Lung (tissue), 12 donors: ENCODE results near the gene PIGH. TPM values are rescaled to one million over a fixed set of nuclear protein-coding genes. Genes with fewer than 3 reads are reported as not detected.

ENCODE experiments used
- ATAC-seq: fragments of 200-7000 bp; cut with Tn5 transposase; one replicate; pipeline ENCODE4 v1.9.1; 2020; ENCODE audit warnings: moderate number of reproducible peaks; ENCODE audit not compliant: insufficient read depth, low FRiP score
- DNase-seq, 3 donors: peaks; one replicate each; pipeline ENCODE4 v3.0.0-alpha.2; 2013 to 2017
- H3K27ac ChIP-seq, 2 donors: one replicate each; pipeline ENCODE4 v1.5.1; 2013; ENCODE audit warnings: mild to moderate bottlenecking in 2 of 2, moderate library complexity in 2 of 2, control low read depth in 1 of 2, inconsistent platforms in 1 of 2, low read depth in 1 of 2, low read length in 1 of 2
- H3K27me3 ChIP-seq, 3 donors: one replicate each; pipeline ENCODE4 v1.5.1; 2013; ENCODE audit warnings: low read length in 2 of 3; ENCODE audit not compliant: control insufficient read depth in 3 of 3, insufficient read depth in 3 of 3
- H3K36me3 ChIP-seq, 4 donors: one replicate each; pipeline ENCODE4 v1.5.1; 2013; ENCODE audit warnings: low read length in 4 of 4, mild to moderate bottlenecking in 1 of 4, moderate library complexity in 1 of 4; ENCODE audit not compliant: control insufficient read depth in 4 of 4, insufficient read depth in 4 of 4
- H3K4me1 ChIP-seq, 5 donors: one replicate each; pipeline ENCODE4 v1.5.1; 2013; ENCODE audit warnings: low read length in 5 of 5, mild to moderate bottlenecking in 2 of 5, moderate library complexity in 1 of 5; ENCODE audit not compliant: control insufficient read depth in 5 of 5, insufficient read depth in 5 of 5
- H3K4me3 ChIP-seq: one replicate; pipeline ENCODE4 v1.5.1; 2013; ENCODE audit warnings: mild to moderate bottlenecking, control low read depth, moderate library complexity
- H3K9ac ChIP-seq, 2 donors: one replicate each; pipeline ENCODE4 v1.5.1; 2013; ENCODE audit warnings: low read length in 2 of 2, control low read depth in 1 of 2; ENCODE audit not compliant: insufficient read depth in 1 of 2
- H3K9me3 ChIP-seq, 4 donors: one replicate each; pipeline ENCODE4 v1.5.1; 2013; ENCODE audit warnings: low read length in 3 of 4, mild to moderate bottlenecking in 1 of 4, moderate library complexity in 1 of 4; ENCODE audit not compliant: control insufficient read depth in 4 of 4, insufficient read depth in 3 of 4
- CTCF ChIP-seq: IDR thresholded peaks from 2 replicates; pipeline ENCODE4 v1.5.1; 2012; ENCODE audit warnings: mild to moderate bottlenecking; ENCODE audit errors: control extremely low read depth, extremely low read depth
- WGBS, 2 donors: extraction: QIAGEN DNeasy Blood & Tissue Kit; methylation state at CpG; one replicate each; pipeline ENCODE4 v1.1.7; 2013; 5-methylcytosine and 5-hydroxymethylcytosine counted together
- polyA plus RNA-seq, 2 donors: library from polyadenylated mRNA; stranded (reverse); fragments of 200-250 nt; gene quantifications; one replicate each; pipeline ENCODE4 v1.2.1, GENCODE V29; 2013
- total RNA-seq, 2 donors: library from RNA; depleted of rRNA in 1 of 2; stranded (reverse); fragments of >200 nt in 1 of 2; gene quantifications; one replicate each; pipeline ENCODE4 v1.2.1, GENCODE V29; 2014 to 2021
- donor health status: control.
- donor health status: control.
- donor health status: Bipolar disorder and iron deficiency.
- donor health status: healthy.
- donor health status: DM: yes; HTN: yes; CAD: no.

The PIGH gene
- total and polyA plus RNA-seq, 4 donors, result 20.6 to 29.5 (median 22.1) TPM

- H3K9me3 ChIP-seq, result no peaks in the 10 kb centered on the region
- peaks cover 0 to 24% (median 7%) of the 10 kb centered on the region in 4 donors for H3K36me3 ChIP-seq
- 85 to 89% methylated on average over 2 of the region's 2 CpGs for WGBS, 2 donors
- no peak for ATAC-seq
- TF ChIP-seq CTCF, result no peak
- peak overlapping the region in 1 of 2 donors; percentile 64 for H3K27ac ChIP-seq
- DNase-seq, result no peak
- no peaks in the 10 kb centered on the region for H3K27me3 ChIP-seq
- H3K9ac ChIP-seq, result no peak overlapping the region
- H3K4me1 ChIP-seq, result peaks cover 0 to 6% (median 0%) of the 10 kb centered on the region in 5 donors
- H3K4me3 ChIP-seq, result no peak overlapping the region
These were observed 44.4 kb upstream of the PIGH start for GRCh38 chr14:67644428-67644827.

GRCh38 chr14:67643713-67644112, 43.6 kb upstream of the PIGH start:
- no peaks in the 10 kb centered on the region for H3K27me3 ChIP-seq
- H3K9ac ChIP-seq, result no peak overlapping the region
- no peak overlapping the region for H3K27ac ChIP-seq
- WGBS, 2 donors, result 79 to 81% methylated on average over 1 of the region's 1 CpG
- peaks cover 0 to 17% (median 3%) of the 10 kb centered on the region in 4 donors for H3K36me3 ChIP-seq
- peaks cover 0 to 6% (median 0%) of the 10 kb centered on the region in 5 donors for H3K4me1 ChIP-seq
- H3K9me3 ChIP-seq, result no peaks in the 10 kb centered on the region
- ATAC-seq (no peak), DNase-seq (no peak)
- no peak for TF ChIP-seq CTCF
- H3K4me3 ChIP-seq, result no peak overlapping the region

- no peak for TF ChIP-seq CTCF
- Histone ChIP-seq H3K27me3 (no peaks in the 10 kb centered on the region), H3K4me3 (no peak overlapping the region), H3K36me3 (peaks cover 0 to 8% (median 3%) of the 10 kb centered on the region in 4 donors), H3K9me3 (no peaks in the 10 kb centered on the region), H3K4me1 (peaks cover 0 to 6% (median 0%) of the 10 kb centered on the region in 5 donors), H3K27ac (no peak overlapping the region), H3K9ac (no peak overlapping the region)
- DNase-seq, result no peak
- ATAC-seq, result no peak
- WGBS, 2 donors, result 86 to 94% methylated on average over 5 of the region's 5 CpGs
These were observed 42.1 kb upstream of the PIGH start for GRCh38 chr14:67641902-67642749.
